ENCODE data around the gene IFNB1. TPM values are rescaled to one million over a fixed set of nuclear protein-coding genes. Genes with fewer than 3 reads are reported as not detected.
A peak's percentile ranks its signal among the peaks of the same experiment; 100 is the strongest.

The IFNB1 gene
- total RNA-seq, 1 experiment from 2014 or later: 0.42 TPM

- no peaks in the 10 kb centered on the region for H3K36me3 Mint-ChIP-seq (ENCODE audit: insufficient read depth, unreplicated experiment)
- H3K27me3 Mint-ChIP-seq (ENCODE audit: unreplicated experiment): no peaks in the 10 kb centered on the region
- no peaks in the 10 kb centered on the region for H3K4me1 Mint-ChIP-seq (ENCODE audit: low read depth, unreplicated experiment)
- BruUV-seq (replicated peaks): no TSS peak
- intact Hi-C loops (cut with micrococcal nuclease; ENCODE audit: unreplicated experiment): loop anchor here (5.0 to 10.0 kb wide), 3 partner anchors 110 to 920 kb away; no protein-coding TSS in a partner anchor
- DNase-seq: no peak
- CTCF ChIA-PET: no interaction called here
- no peak overlapping the region for H3K4me3 Mint-ChIP-seq (ENCODE audit: low read depth, unreplicated experiment)
- no peak for TF ChIP-seq CTCF (IDR thresholded peaks at IDR 0.05; ENCODE audit: unreplicated experiment)
- H3K9me3 Mint-ChIP-seq (ENCODE audit: low read depth, unreplicated experiment): no peaks in the 10 kb centered on the region
- no peak overlapping the region for H3K27ac Mint-ChIP-seq (ENCODE audit: unreplicated experiment)
Observed at GRCh38 chr9:21114311-21114710, 36.6 kb upstream of the IFNB1 start.

DNA sequence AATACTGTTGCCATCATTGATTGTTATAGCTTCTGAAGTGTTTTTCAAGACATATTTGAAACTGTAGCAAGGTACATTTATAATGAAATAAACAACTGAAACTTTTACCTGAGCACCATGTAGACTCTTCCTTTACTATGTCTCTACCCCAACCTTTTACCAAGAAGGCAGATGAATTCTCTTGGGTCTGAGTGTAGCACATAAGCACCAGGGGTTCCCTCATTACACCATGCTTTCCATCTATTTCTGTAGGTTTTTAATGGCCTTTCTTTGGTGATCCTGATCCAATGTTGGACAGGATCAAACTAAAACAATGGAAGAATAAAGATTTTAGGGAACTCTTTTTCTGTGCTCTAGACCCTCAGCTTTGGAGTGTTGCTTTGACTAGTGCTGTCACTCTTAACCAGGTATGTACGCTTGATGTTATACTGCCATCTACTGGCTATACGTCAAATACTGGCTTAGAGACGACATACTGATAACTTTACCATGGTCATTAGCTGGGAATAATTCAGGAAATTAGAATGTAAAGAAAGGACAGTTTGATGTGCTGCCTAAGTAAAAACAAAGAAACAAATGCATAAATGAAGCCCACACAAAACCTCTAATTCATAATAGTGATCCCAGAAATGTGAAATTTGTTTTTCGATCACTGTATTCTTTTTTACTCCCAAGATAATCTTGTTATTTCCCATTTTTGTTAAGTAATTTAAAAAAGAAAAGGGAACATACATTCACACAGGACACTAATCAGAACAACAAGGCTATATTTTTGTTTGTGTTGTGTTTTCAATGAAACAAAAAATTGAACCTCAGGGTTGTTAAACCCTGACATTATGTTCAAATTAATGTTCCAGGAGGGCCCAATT, 33.2 kb upstream of the IFNB1 start:
- no peaks in the 10 kb centered on the region for H3K36me3 Mint-ChIP-seq (ENCODE audit: insufficient read depth, unreplicated experiment)
- TF ChIP-seq CTCF (IDR thresholded peaks at IDR 0.05; ENCODE audit: unreplicated experiment): peak; percentile 42
- intact Hi-C loops (cut with micrococcal nuclease; ENCODE audit: unreplicated experiment): loop anchor here (1.0 to 10.0 kb wide), 6 partner anchors 33 to 1184 kb away; no protein-coding TSS in a partner anchor
- no peak overlapping the region for H3K4me3 Mint-ChIP-seq (ENCODE audit: low read depth, unreplicated experiment)
- no TSS peak for BruUV-seq (replicated peaks)
- H3K27ac Mint-ChIP-seq (ENCODE audit: unreplicated experiment): no peak overlapping the region
- no peaks in the 10 kb centered on the region for H3K4me1 Mint-ChIP-seq (ENCODE audit: low read depth, unreplicated experiment)
- CTCF ChIA-PET: interaction anchor here (0.8 to 2.4 kb wide), 4 partner anchors 15 to 493 kb away, joined by 3 to 36 read pairs (median 7); partner anchors contain the start of gene IFNB1
- no peaks in the 10 kb centered on the region for H3K27me3 Mint-ChIP-seq (ENCODE audit: unreplicated experiment)
- DNase-seq: peak; percentile 26
- no peaks in the 10 kb centered on the region for H3K9me3 Mint-ChIP-seq (ENCODE audit: low read depth, unreplicated experiment)

- no peak overlapping the region for H3K4me3 Mint-ChIP-seq (ENCODE audit: low read depth, unreplicated experiment)
- no peak for TF ChIP-seq CTCF (IDR thresholded peaks at IDR 0.05; ENCODE audit: unreplicated experiment)
- H3K9me3 Mint-ChIP-seq (ENCODE audit: low read depth, unreplicated experiment): no peaks in the 10 kb centered on the region
- no TSS peak for BruUV-seq (replicated peaks)
- CTCF ChIA-PET: no interaction called here
- intact Hi-C loops (cut with micrococcal nuclease; ENCODE audit: unreplicated experiment): no loop called here
- no peaks in the 10 kb centered on the region for H3K27me3 Mint-ChIP-seq (ENCODE audit: unreplicated experiment)
- H3K27ac Mint-ChIP-seq (ENCODE audit: unreplicated experiment): no peak overlapping the region
- no peak for DNase-seq
- H3K36me3 Mint-ChIP-seq (ENCODE audit: insufficient read depth, unreplicated experiment): no peaks in the 10 kb centered on the region
- H3K4me1 Mint-ChIP-seq (ENCODE audit: low read depth, unreplicated experiment): no peaks in the 10 kb centered on the region
Observed at GRCh38 chr9:21104787-21105186, 27.0 kb upstream of the IFNB1 start.

DNA sequence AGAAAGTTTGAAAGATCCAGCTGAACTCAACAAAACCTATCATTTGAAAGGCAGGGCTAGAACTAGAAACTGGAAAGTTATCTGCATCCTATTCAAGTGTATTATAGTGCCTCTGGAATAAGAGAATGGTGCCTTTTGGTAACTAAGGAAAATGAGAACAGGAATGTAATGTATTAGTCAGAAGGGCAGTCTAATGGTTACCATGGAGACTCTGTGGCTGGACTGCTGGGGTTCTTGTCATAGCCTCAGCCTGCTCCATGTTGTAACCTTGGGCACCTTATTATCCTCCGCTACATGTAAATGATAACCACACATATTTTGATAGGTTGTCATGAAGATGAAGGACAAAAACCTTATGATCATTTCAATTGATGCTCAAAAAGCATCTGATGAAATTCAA, 24.6 kb upstream of the IFNB1 start:
- no peak overlapping the region for H3K27ac Mint-ChIP-seq (ENCODE audit: unreplicated experiment)
- peaks cover under 1% of the 10 kb centered on the region for H3K9me3 Mint-ChIP-seq (ENCODE audit: low read depth, unreplicated experiment)
- peaks cover 3% of the 10 kb centered on the region for H3K4me1 Mint-ChIP-seq (ENCODE audit: low read depth, unreplicated experiment)
- H3K36me3 Mint-ChIP-seq (ENCODE audit: insufficient read depth, unreplicated experiment): no peaks in the 10 kb centered on the region
- H3K27me3 Mint-ChIP-seq (ENCODE audit: unreplicated experiment): no peaks in the 10 kb centered on the region
- no peak overlapping the region for H3K4me3 Mint-ChIP-seq (ENCODE audit: low read depth, unreplicated experiment)
- intact Hi-C loops (cut with micrococcal nuclease; ENCODE audit: unreplicated experiment): no loop called here
- CTCF ChIA-PET: interaction anchor here (0.5 kb wide), 1 partner anchor 376 kb away, joined by 3 read pairs; no protein-coding TSS in a partner anchor
- no peak for DNase-seq
- no TSS peak for BruUV-seq (replicated peaks)
- TF ChIP-seq CTCF (IDR thresholded peaks at IDR 0.05; ENCODE audit: unreplicated experiment): no peak
